Nephron progenitor cell (in vitro differentiated cells): ENCODE results near the gene LPAR3.

Experiments
- DNase-seq: peaks from one replicate; pipeline ENCODE4 v3.0.0; 2021
- H3K27ac Mint-ChIP-seq: 2 replicates; pipeline ENCODE4 v1.8.0; 2021; ENCODE audit warnings: mild to moderate bottlenecking, moderate library complexity, mixed read lengths
- H3K27me3 Mint-ChIP-seq: 2 replicates; pipeline ENCODE4 v1.8.0; 2021; ENCODE audit warnings: mild to moderate bottlenecking, low read depth, mixed read lengths; ENCODE audit not compliant: poor library complexity
- H3K36me3 Mint-ChIP-seq: 2 replicates; pipeline ENCODE4 v1.8.0; 2021; ENCODE audit warnings: low read depth, mixed read lengths
- H3K4me1 Mint-ChIP-seq: 2 replicates; pipeline ENCODE4 v1.8.0; 2021; ENCODE audit warnings: mixed read lengths
- H3K4me3 Mint-ChIP-seq: 2 replicates; pipeline ENCODE4 v1.8.0; 2021; ENCODE audit warnings: mild to moderate bottlenecking, moderate library complexity, mixed read lengths
- H3K9me3 Mint-ChIP-seq: 2 replicates; pipeline ENCODE4 v1.8.0; 2021; ENCODE audit warnings: mild to moderate bottlenecking, moderate library complexity, mixed read lengths
- TF ChIP-seq, protein P1 (sequence below): fragments of 200-600 bp; sonication (generic); IDR thresholded peaks from 2 replicates; pipeline ENCODE4 v1.5.0; 2021; ENCODE audit warnings: antibody characterized with exemption

The LPAR3 gene

DNA sequence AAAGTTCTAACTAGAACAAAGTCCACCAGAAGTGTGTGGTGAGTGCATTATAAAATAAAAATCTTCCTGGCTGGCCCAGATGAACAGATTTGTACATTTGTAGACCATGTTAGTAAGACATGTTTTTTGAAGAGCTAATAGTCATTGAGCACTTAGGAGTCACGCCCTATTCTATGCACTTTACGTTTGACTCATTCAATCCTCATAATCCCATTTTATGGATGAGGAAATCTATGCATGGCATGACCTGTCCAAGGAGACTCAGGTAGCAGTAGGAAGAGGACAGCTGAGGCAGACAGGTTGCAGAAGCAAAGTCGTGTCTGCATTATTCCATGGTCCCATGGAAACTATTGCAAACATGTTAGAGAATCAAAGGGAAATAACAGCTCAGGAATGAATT lies 30.3 kb upstream of the LPAR3 start:
- H3K4me1 Mint-ChIP-seq: peaks cover 19% of the 10 kb centered on the region
- H3K27ac Mint-ChIP-seq: no peak overlapping the region
- H3K27me3 Mint-ChIP-seq: peaks cover 6% of the 10 kb centered on the region
- no peak for DNase-seq
- TF ChIP-seq, protein P1, sequence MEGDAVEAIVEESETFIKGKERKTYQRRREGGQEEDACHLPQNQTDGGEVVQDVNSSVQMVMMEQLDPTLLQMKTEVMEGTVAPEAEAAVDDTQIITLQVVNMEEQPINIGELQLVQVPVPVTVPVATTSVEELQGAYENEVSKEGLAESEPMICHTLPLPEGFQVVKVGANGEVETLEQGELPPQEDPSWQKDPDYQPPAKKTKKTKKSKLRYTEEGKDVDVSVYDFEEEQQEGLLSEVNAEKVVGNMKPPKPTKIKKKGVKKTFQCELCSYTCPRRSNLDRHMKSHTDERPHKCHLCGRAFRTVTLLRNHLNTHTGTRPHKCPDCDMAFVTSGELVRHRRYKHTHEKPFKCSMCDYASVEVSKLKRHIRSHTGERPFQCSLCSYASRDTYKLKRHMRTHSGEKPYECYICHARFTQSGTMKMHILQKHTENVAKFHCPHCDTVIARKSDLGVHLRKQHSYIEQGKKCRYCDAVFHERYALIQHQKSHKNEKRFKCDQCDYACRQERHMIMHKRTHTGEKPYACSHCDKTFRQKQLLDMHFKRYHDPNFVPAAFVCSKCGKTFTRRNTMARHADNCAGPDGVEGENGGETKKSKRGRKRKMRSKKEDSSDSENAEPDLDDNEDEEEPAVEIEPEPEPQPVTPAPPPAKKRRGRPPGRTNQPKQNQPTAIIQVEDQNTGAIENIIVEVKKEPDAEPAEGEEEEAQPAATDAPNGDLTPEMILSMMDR: no peak
- H3K4me3 Mint-ChIP-seq: no peak overlapping the region
- H3K9me3 Mint-ChIP-seq: no peaks in the 10 kb centered on the region
- H3K36me3 Mint-ChIP-seq: no peaks in the 10 kb centered on the region

DNA sequence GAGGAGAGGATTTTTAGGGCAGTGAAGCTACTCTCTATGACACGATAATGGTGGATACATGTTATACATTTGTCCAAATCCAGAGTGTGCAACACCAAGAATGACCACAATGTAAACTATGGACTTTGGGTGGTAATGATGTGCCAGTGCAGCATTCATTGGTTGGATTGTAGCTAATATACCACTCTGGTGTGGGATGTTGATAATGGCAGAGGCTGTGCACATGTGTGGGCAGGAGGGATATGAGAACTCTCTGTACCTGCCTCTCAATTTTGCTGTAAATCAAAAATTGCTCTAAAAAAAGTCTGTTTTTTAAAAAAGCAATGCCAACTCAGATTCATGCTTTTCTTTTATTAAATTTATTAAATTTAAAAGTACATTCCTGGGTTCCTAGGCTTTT lies 27.2 kb upstream of the LPAR3 start:
- peaks cover 10% of the 10 kb centered on the region for H3K27me3 Mint-ChIP-seq
- DNase-seq: no peak
- no peak overlapping the region for H3K4me3 Mint-ChIP-seq
- TF ChIP-seq, protein P1: no peak
- H3K9me3 Mint-ChIP-seq: no peaks in the 10 kb centered on the region
- H3K36me3 Mint-ChIP-seq: no peaks in the 10 kb centered on the region
- H3K4me1 Mint-ChIP-seq: peaks cover 27% of the 10 kb centered on the region
- H3K27ac Mint-ChIP-seq: no peak overlapping the region

DNA sequence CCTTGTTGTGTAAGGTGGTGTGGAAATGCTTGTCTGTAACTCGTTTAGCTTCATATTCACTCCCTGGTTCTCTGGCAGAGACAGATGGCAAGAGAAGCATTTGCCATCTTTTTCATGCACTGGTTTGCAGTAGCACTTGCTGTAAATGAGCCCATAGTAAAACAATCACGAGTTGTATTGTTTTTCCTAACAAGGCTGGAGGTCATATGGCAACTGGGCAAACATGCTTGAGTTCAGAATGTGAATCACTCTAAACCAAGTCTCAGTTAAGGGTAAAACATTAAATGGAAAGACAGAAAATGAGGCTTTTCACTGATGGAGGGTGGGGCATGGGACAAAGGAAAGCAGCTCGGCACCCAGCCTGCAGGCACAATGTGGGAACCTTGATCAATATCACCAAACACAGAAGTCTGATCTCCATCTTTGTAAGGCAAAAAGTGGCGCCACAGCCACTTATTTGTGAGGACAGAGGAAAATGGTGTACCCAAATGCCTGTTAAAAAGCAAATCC lies 26.5 kb upstream of the LPAR3 start:
- Mint-ChIP-seq H3K27me3 (peaks cover 10% of the 10 kb centered on the region), H3K36me3 (no peaks in the 10 kb centered on the region), H3K4me1 (peaks cover 27% of the 10 kb centered on the region), H3K9me3 (no peaks in the 10 kb centered on the region), H3K27ac (no peak overlapping the region), H3K4me3 (no peak overlapping the region)
- TF ChIP-seq, protein P1: no peak
- no peak for DNase-seq

DNA sequence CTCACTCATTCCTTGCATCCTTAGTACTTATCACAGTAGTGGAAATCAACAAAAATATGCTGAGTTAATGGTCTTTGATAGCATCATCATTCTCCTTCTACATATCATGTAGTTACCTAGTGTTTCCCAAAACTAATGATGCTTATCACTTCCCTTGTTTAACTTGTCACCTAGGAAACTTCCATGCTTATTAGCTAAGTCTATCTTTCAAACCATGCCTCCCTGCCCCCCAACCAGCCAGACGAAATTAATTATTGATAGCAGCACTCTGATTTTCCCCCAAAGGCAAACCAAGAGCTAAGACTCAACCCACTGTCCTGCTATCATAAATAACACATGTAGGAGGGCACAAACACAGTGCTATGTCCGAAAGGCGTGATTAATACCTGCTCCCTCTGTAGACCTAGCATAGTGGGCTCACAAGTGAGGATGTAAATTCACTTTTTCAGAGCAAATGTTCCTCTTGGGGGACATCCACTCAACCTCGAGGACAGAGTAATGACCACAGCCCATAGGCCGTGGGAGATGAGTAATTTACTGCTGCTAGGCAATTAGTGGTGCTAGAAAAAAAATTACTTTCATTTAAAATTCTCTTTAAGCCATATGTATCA lies 25.8 kb upstream of the LPAR3 start:
- Mint-ChIP-seq H3K9me3 (no peaks in the 10 kb centered on the region), H3K4me3 (no peak overlapping the region)
- TF ChIP-seq, protein P1: no peak

DNA sequence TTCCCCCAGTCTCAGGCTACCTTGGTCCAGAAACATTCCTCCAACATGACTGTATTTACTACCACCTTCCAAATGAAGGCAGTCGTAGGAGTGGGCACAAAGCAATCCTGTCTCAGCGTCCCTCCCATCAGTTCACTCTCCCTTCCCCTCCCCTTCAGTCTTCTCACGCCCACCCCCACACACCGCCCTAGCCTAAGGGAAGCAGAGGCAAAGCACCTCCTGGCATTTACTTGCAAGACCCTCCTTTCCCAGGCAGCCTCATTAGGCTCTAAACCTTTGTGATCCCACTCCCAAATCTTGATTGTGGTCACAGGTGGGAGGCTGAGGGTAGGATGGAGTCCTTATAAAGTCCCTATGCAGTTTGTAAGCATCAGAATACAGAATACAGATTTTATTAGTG lies 23.9 kb upstream of the LPAR3 start:
- H3K9me3 Mint-ChIP-seq: no peaks in the 10 kb centered on the region
- peaks cover 10% of the 10 kb centered on the region for H3K27me3 Mint-ChIP-seq
- no peaks in the 10 kb centered on the region for H3K36me3 Mint-ChIP-seq
- H3K4me3 Mint-ChIP-seq: no peak overlapping the region
- TF ChIP-seq, protein P1: no peak
- H3K27ac Mint-ChIP-seq: no peak overlapping the region
- peaks cover 33% of the 10 kb centered on the region for H3K4me1 Mint-ChIP-seq
- DNase-seq: no peak

More for the DNA sequence above, 25.8 kb upstream of the LPAR3 start:
- DNase-seq: no peak
- no peaks in the 10 kb centered on the region for H3K36me3 Mint-ChIP-seq
- H3K27me3 Mint-ChIP-seq: peaks cover 10% of the 10 kb centered on the region
- no peak overlapping the region for H3K27ac Mint-ChIP-seq
- H3K4me1 Mint-ChIP-seq: peaks cover 28% of the 10 kb centered on the region

DNA sequence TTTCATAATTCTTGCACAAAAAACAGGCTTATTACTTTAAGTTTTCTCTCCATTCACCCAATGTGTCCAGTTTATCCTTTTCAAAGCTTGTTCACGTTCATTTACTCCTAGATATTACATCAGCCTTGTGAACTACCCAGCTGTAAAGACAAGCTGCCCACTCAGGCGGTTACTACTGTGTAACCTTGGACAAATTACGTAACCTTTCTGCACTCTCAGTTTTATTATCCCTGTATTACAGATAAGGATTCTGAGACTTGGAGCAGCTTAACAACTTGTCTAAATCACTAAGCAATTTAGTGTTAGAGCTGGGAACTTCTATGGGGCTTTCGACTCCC lies 20.5 kb upstream of the LPAR3 start:
- peaks cover 20% of the 10 kb centered on the region for H3K4me1 Mint-ChIP-seq
- no peaks in the 10 kb centered on the region for H3K9me3 Mint-ChIP-seq
- H3K27ac Mint-ChIP-seq: no peak overlapping the region
- no peaks in the 10 kb centered on the region for H3K36me3 Mint-ChIP-seq
- no peak for DNase-seq
- H3K27me3 Mint-ChIP-seq: peaks cover 14% of the 10 kb centered on the region
- no peak overlapping the region for H3K4me3 Mint-ChIP-seq
- TF ChIP-seq, protein P1: no peak
